Liver (tissue), 9 donors: ENCODE measurements around the gene CELF5. TPM values are rescaled to one million over a fixed set of nuclear protein-coding genes. Genes with fewer than 3 reads are reported as not detected.

Experiments used
- DNase-seq: peaks from one replicate; pipeline ENCODE4 v3.0.0-alpha.2; 2017; ENCODE audit warnings: low spot score
- H3K27ac ChIP-seq, 2 donors: one replicate each; pipeline ENCODE4 v1.7.0; 2013; ENCODE audit warnings: inconsistent platforms in 2 of 2, low read length in 2 of 2, control low read depth in 1 of 2, low read depth in 1 of 2, mild to moderate bottlenecking in 1 of 2
- H3K27me3 ChIP-seq, 4 donors: one replicate each; pipeline versions ENCODE4 v1.6.1 to v1.7.0; 2013; ENCODE audit warnings: low read length in 3 of 4, inconsistent platforms in 1 of 4, mild to moderate bottlenecking in 1 of 4, moderate library complexity in 1 of 4; ENCODE audit not compliant: control insufficient read depth in 4 of 4, insufficient read depth in 4 of 4
- H3K36me3 ChIP-seq, 4 donors: one replicate each; pipeline versions ENCODE4 v1.6.1 to v1.7.0; 2013; ENCODE audit warnings: low read length in 3 of 4, mild to moderate bottlenecking in 3 of 4, low read depth in 1 of 4, moderate library complexity in 1 of 4; ENCODE audit not compliant: control insufficient read depth in 4 of 4, insufficient read depth in 3 of 4
- H3K4me1 ChIP-seq, 4 donors: one replicate each; pipeline versions ENCODE4 v1.6.1 to v1.7.0; 2013; ENCODE audit warnings: low read length in 3 of 4, mild to moderate bottlenecking in 3 of 4, moderate library complexity in 1 of 4; ENCODE audit not compliant: control insufficient read depth in 4 of 4, insufficient read depth in 4 of 4
- H3K4me3 ChIP-seq, 3 donors: one replicate each; pipeline versions ENCODE4 v1.6.1 to v1.7.0; 2013; ENCODE audit warnings: low read length in 3 of 3, control low read depth in 1 of 3, low read depth in 1 of 3, mild to moderate bottlenecking in 1 of 3
- H3K9ac ChIP-seq, 2 donors: one replicate each; pipeline ENCODE4 v1.7.0; 2013; ENCODE audit warnings: low read length in 2 of 2, mild to moderate bottlenecking in 2 of 2, moderate library complexity in 2 of 2, control low read depth in 1 of 2, low read depth in 1 of 2
- H3K9me3 ChIP-seq, 4 donors: one replicate each; pipeline versions ENCODE4 v1.6.1 to v1.7.0; 2013; ENCODE audit warnings: low read length in 3 of 4; ENCODE audit not compliant: control insufficient read depth in 4 of 4
- ATF3 ChIP-seq: IDR thresholded peaks from 2 replicates; pipeline ENCODE4 v1.6.1; 2016; ENCODE audit warnings: antibody characterized with exemption
- CTCF ChIP-seq: fragments of 150-350 bp; IDR thresholded peaks from 2 replicates; pipeline ENCODE4 v1.5.1; 2017; ENCODE audit warnings: improper control_type of control experiment, low read depth, low read length; ENCODE audit not compliant: missing input control
- EGR1 ChIP-seq, 2 donors: IDR thresholded peaks; 2 replicates each; pipeline ENCODE4 v1.6.1; 2016 to 2018; ENCODE audit warnings: antibody characterized with exemption in 2 of 2, low read depth in 2 of 2
- FOXA1 ChIP-seq: IDR thresholded peaks from 2 replicates; pipeline ENCODE4 v1.6.1; 2016; ENCODE audit warnings: antibody characterized with exemption
- FOXA2 ChIP-seq: IDR thresholded peaks from 2 replicates; pipeline ENCODE4 v1.6.1; 2016; ENCODE audit warnings: antibody characterized with exemption
- GABPA ChIP-seq, 2 donors: IDR thresholded peaks in 1 of 2; conservative IDR thresholded peaks in 1 of 2; 2 replicates each; pipeline ENCODE4 v1.6.1; 2016; ENCODE audit warnings: antibody characterized with exemption in 2 of 2, mild to moderate bottlenecking in 1 of 2, moderate library complexity in 1 of 2
- HNF4A ChIP-seq, 2 donors: conservative IDR thresholded peaks; 2 replicates each; pipeline ENCODE4 v1.6.1; 2016; ENCODE audit warnings: antibody characterized with exemption in 2 of 2, mild to moderate bottlenecking in 2 of 2
- HNF4G ChIP-seq: IDR thresholded peaks from 2 replicates; pipeline ENCODE4 v1.6.1; 2016; ENCODE audit warnings: antibody characterized with exemption
- JUND ChIP-seq, 2 donors: IDR thresholded peaks; 2 replicates each; pipeline ENCODE4 v1.6.1; 2016; ENCODE audit warnings: antibody characterized with exemption in 2 of 2
- MAX ChIP-seq: IDR thresholded peaks from 2 replicates; pipeline ENCODE4 v1.6.1; 2016; ENCODE audit warnings: antibody characterized with exemption
- NR2F2 ChIP-seq: IDR thresholded peaks from 2 replicates; pipeline ENCODE4 v1.6.1; 2016; ENCODE audit warnings: antibody characterized with exemption
- RAD21 ChIP-seq, 2 donors: IDR thresholded peaks; 2 replicates each; pipeline ENCODE4 v1.6.1; 2016; ENCODE audit warnings: antibody characterized with exemption in 2 of 2, mild to moderate bottlenecking in 2 of 2
- REST ChIP-seq: IDR thresholded peaks from 2 replicates; pipeline ENCODE4 v1.6.1; 2016; ENCODE audit warnings: antibody characterized with exemption, mild to moderate bottlenecking
- RXRA ChIP-seq, 2 donors: IDR thresholded peaks; 2 replicates each; pipeline ENCODE4 v1.6.1; 2017 to 2018; ENCODE audit warnings: antibody characterized with exemption in 2 of 2, mild to moderate bottlenecking in 1 of 2
- SP1 ChIP-seq: IDR thresholded peaks from 2 replicates; pipeline ENCODE4 v1.6.1; 2018; ENCODE audit warnings: antibody characterized with exemption, mild to moderate bottlenecking
- TAF1 ChIP-seq: conservative IDR thresholded peaks from 2 replicates; pipeline ENCODE4 v1.6.1; 2016; ENCODE audit warnings: antibody characterized with exemption, mild to moderate bottlenecking
- YY1 ChIP-seq: IDR thresholded peaks from 2 replicates; pipeline ENCODE4 v1.6.1; 2016; ENCODE audit warnings: antibody characterized with exemption, mild to moderate bottlenecking
- ZBTB33 ChIP-seq: IDR thresholded peaks from 2 replicates; pipeline ENCODE4 v1.6.1; 2016; ENCODE audit warnings: antibody characterized with exemption
- WGBS: extraction: QIAGEN DNeasy Blood & Tissue Kit; methylation state at CpG from one replicate; pipeline ENCODE4 v1.1.7; 2013; 5-methylcytosine and 5-hydroxymethylcytosine counted together
- polyA plus RNA-seq, 2 donors: library from polyadenylated mRNA; stranded (reverse) in 1 of 2; unstranded in 1 of 2; fragments of 200-250 nt in 1 of 2; fragments of >200 nt in 1 of 2; fragmentation: Nextera tagmentation in 1 of 2; extraction: Ambion mirVana in 1 of 2; gene quantifications; one replicate each; pipeline versions ENCODE4 v1.2.1 to v1.2.3, GENCODE V29; 2013 to 2015
- total RNA-seq, 2 donors: library from RNA; depleted of rRNA; stranded (reverse); fragments of >200 nt; gene quantifications; one replicate each; pipeline ENCODE4 v1.2.3, GENCODE V29; 2014
- donor health status: healthy.
- donor health status: healthy.
- donor health status: healthy.
- donor health status: healthy.
- donor health status: healthy.

The CELF5 gene
- total and polyA plus RNA-seq, 4 donors: 0.06 to 0.50 (median 0.26) TPM

GRCh38 chr19:3272952-3273351 lies 48.5 kb downstream of the CELF5 start:
- no peak for TF ChIP-seq NR2F2
- no peak for TF ChIP-seq FOXA2
- TF ChIP-seq MAX: no peak
- TF ChIP-seq HNF4G: no peak
- no peak for TF ChIP-seq SP1
- TF ChIP-seq REST: no peak
- TF ChIP-seq ZBTB33: no peak
- no peak for TF ChIP-seq HNF4A (conservative IDR thresholded peaks at IDR 0.05)
- TF ChIP-seq RAD21 (IDR thresholded peaks at IDR 0.05): no peak
- TF ChIP-seq RXRA (IDR thresholded peaks at IDR 0.05): no peak
- TF ChIP-seq EGR1 (IDR thresholded peaks at IDR 0.05; ENCODE audit: low read depth in 2 of 2): no peak
- no peak for TF ChIP-seq CTCF
- no peak for TF ChIP-seq GABPA (IDR thresholded peaks at IDR 0.05 in 1 of 2, conservative IDR thresholded peaks at IDR 0.05 in 1 of 2)
- no peak for TF ChIP-seq TAF1
- TF ChIP-seq YY1: no peak
- TF ChIP-seq JUND (IDR thresholded peaks at IDR 0.05): no peak
- TF ChIP-seq FOXA1: no peak
- no peak for TF ChIP-seq ATF3
- Histone ChIP-seq H3K9ac (no peak overlapping the region), H3K4me3 (no peak overlapping the region), H3K27me3 (peaks cover 0 to 7% (median 2%) of the 10 kb centered on the region in 4 donors), H3K9me3 (peaks cover 0 to 3% (median 3%) of the 10 kb centered on the region in 4 donors), H3K27ac (no peak overlapping the region), H3K36me3 (no peaks in the 10 kb centered on the region), H3K4me1 (peaks cover 0 to 3% (median 3%) of the 10 kb centered on the region in 4 donors)
- DNase-seq: no peak
- 87% methylated on average over 3 of the region's 3 CpGs for WGBS
